ENCODE results near the gene PHF2. TPM values are rescaled to one million over a fixed set of nuclear protein-coding genes. Genes with fewer than 3 reads are reported as not detected.

Gene PHF2
- total and polyA plus RNA-seq, 3 experiments from 2014 or later: 3.0 to 25.0 (median 22.4) TPM

DNA sequence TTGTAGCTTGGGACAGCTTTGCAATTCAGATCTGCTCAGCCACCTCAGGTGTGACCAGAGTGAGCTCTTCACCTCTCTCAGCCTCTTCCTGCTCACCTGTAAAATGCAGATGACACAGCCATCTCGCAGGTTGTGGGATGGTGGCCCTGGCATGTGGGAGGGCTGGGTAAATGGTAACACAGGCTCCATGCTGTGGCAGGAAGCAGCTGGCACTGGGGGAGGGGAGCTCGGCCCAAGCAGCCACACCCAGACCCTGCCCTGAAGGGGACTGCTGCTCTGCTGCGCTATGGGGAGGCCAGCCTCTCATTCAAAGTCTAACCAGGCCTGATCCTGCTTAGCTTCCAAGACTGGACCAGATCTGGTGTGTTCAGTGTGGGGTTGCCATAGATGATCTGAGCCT, 24.1 kb downstream of the PHF2 start:
- no peak for DNase-seq
- peaks cover 3 to 7% (median 4%) of the 10 kb centered on the region in 3 donors for H3K36me3 Mint-ChIP-seq
- H3K27ac ChIP-seq (ENCODE audit: low read depth, low read length): no peak overlapping the region
- no peaks in the 10 kb centered on the region for H3K36me3 ChIP-seq (ENCODE audit: insufficient read depth, low read length)
- H3K4me3 ChIP-seq (ENCODE audit: low read length): no peak overlapping the region
- H3K9me3 ChIP-seq (ENCODE audit: low read length): no peaks in the 10 kb centered on the region
- peak overlapping the region in 4 of 7 donors; percentile 1 to 42 (median 20) for H3K4me3 Mint-ChIP-seq
- POLR2A ChIA-PET: no interaction called here
- CTCF ChIA-PET: no interaction called here
- H3K27me3 ChIP-seq (ENCODE audit: insufficient read depth, low read length, poor library complexity, severe bottlenecking): no peaks in the 10 kb centered on the region
- peak overlapping the region in 5 of 8 donors; percentile 4 to 76 (median 58) for H3K27ac Mint-ChIP-seq
- H3K4me1 ChIP-seq (ENCODE audit: insufficient read depth, low read length): peaks cover 45% of the 10 kb centered on the region
- H3K27me3 Mint-ChIP-seq: no peaks in the 10 kb centered on the region
- H3K4me1 Mint-ChIP-seq: peaks cover 61 to 83% (median 67%) of the 10 kb centered on the region in 3 donors
- peaks cover 0 to 4% (median 0%) of the 10 kb centered on the region in 5 donors for H3K9me3 Mint-ChIP-seq

DNA sequence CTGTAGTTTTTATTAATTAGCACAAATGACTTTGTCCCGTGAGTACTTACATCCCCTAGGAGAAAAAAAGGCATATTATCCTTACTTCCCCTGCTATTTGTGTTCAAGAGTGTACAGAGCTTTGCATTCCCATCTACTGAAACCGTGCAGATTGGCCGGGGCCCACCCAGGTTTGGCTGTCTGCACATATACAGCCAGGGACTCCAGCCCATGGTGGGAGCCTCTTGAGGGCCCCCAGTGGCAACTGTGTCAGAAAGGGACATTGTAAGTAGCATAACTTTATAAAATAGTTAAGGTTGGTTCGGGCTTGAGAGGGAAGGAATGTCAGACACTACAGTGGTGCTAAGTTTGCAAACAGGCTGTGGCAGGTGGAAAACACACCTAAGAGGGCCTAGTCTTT, 24.7 kb downstream of the PHF2 start:
- POLR2A ChIA-PET: no interaction called here
- H3K4me3 Mint-ChIP-seq: peak overlapping the region in 2 of 7 donors; percentile 37 to 46
- Histone ChIP-seq H3K9me3 (ENCODE audit: low read length) (no peaks in the 10 kb centered on the region), H3K4me1 (ENCODE audit: insufficient read depth, low read length) (peaks cover 42% of the 10 kb centered on the region), H3K27ac (ENCODE audit: low read depth, low read length) (no peak overlapping the region), H3K4me3 (ENCODE audit: low read length) (no peak overlapping the region), H3K27me3 (ENCODE audit: insufficient read depth, low read length, poor library complexity, severe bottlenecking) (no peaks in the 10 kb centered on the region), H3K36me3 (ENCODE audit: insufficient read depth, low read length) (no peaks in the 10 kb centered on the region)
- CTCF ChIA-PET: no interaction called here
- H3K4me1 Mint-ChIP-seq: peaks cover 58 to 79% (median 67%) of the 10 kb centered on the region in 3 donors
- peaks cover 4 to 10% (median 6%) of the 10 kb centered on the region in 3 donors for H3K36me3 Mint-ChIP-seq
- no peak for DNase-seq
- peak overlapping the region in 5 of 8 donors; percentile 24 to 92 (median 59) for H3K27ac Mint-ChIP-seq
- H3K27me3 Mint-ChIP-seq: no peaks in the 10 kb centered on the region
- peaks cover 0 to 6% (median under 1%) of the 10 kb centered on the region in 5 donors for H3K9me3 Mint-ChIP-seq

DNA sequence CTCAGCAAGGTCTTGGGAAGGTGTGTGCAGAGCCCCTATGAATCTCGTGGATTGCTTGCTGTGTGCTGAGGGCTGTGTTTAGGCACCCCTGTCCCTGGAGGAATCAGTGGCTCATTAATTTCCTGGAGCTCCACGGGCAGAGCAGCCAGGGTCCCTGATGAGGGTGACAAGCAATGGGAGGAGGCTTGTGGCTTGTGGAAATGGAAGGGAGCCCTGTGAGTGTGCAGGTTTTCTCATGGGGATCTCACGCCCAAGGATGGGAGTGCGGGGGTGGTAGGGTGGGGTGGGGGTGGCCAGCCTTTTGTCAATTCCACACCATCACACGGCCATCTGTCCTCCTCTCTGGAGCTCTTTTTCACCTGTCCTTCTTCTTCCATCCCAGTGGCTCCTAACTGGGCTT, 25.3 kb downstream of the PHF2 start:
- no peak overlapping the region for H3K27ac ChIP-seq (ENCODE audit: low read depth, low read length)
- Mint-ChIP-seq H3K4me1 (peaks cover 60 to 81% (median 68%) of the 10 kb centered on the region in 3 donors), H3K27me3 (no peaks in the 10 kb centered on the region), H3K4me3 (no peak overlapping the region), H3K36me3 (peaks cover 10 to 16% (median 11%) of the 10 kb centered on the region in 3 donors), H3K27ac (peak overlapping the region in 2 of 8 donors; percentile 74 to 77), H3K9me3 (peaks cover 0 to 8% (median 3%) of the 10 kb centered on the region in 5 donors)
- DNase-seq: no peak
- ChIA-PET CTCF (no interaction called here), POLR2A (no interaction called here)
- no peak overlapping the region for H3K4me3 ChIP-seq (ENCODE audit: low read length)
- H3K27me3 ChIP-seq (ENCODE audit: insufficient read depth, low read length, poor library complexity, severe bottlenecking): no peaks in the 10 kb centered on the region
- no peaks in the 10 kb centered on the region for H3K36me3 ChIP-seq (ENCODE audit: insufficient read depth, low read length)
- H3K9me3 ChIP-seq (ENCODE audit: low read length): no peaks in the 10 kb centered on the region
- peaks cover 40% of the 10 kb centered on the region for H3K4me1 ChIP-seq (ENCODE audit: insufficient read depth, low read length)

DNA sequence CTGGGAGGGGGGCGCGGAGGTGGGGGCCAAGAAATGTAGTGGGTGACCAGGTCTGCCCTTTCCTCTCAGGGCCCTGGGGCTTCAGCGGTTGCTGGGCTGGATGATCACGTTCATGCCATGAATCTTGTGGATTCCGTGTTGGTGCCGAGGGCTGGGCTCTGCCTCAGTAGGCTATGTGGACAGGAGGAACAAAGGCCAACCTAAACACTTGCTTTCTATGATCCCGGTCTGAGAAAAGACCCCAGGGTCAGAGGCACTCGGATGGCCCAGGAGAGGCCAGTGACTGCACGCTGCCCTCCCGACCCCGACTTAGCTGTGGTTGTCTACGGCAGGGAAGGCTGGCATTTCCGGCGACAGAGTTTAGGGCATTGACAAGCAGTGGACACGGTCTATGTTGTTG, 26.6 kb downstream of the PHF2 start:
- ChIA-PET CTCF (no interaction called here), POLR2A (no interaction called here)
- Histone ChIP-seq H3K4me3 (ENCODE audit: low read length) (no peak overlapping the region), H3K4me1 (ENCODE audit: insufficient read depth, low read length) (peaks cover 32% of the 10 kb centered on the region), H3K27ac (ENCODE audit: low read depth, low read length) (no peak overlapping the region), H3K27me3 (ENCODE audit: insufficient read depth, low read length, poor library complexity, severe bottlenecking) (no peaks in the 10 kb centered on the region), H3K9me3 (ENCODE audit: low read length) (no peaks in the 10 kb centered on the region), H3K36me3 (ENCODE audit: insufficient read depth, low read length) (no peaks in the 10 kb centered on the region)
- Mint-ChIP-seq H3K4me1 (peaks cover 60 to 79% (median 64%) of the 10 kb centered on the region in 3 donors), H3K4me3 (no peak overlapping the region), H3K27ac (no peak overlapping the region), H3K27me3 (no peaks in the 10 kb centered on the region), H3K36me3 (peaks cover 14 to 21% (median 14%) of the 10 kb centered on the region in 3 donors), H3K9me3 (peaks cover 2 to 13% (median 8%) of the 10 kb centered on the region in 5 donors)
- no peak for DNase-seq

DNA sequence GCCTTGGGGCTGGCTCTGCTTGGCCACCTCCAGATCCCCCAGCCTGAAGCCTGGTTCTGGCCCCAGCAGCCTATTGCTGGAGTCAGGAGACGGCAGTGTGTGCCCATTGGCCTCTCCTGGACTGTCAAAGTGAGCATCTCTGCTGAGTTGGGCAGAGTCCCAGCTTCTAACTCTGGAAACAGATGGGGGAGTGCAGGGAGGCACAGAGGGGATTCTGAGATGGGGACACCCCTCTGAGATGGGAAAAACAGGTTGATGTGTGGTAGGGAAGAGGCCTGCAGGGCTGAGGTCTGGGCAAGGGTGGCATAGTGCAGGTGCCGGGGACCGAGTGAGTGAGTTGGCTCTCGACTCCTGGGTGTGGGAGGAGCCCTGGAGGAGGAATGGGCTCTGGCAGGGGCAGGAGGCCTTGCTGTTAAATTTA, 27.5 kb downstream of the PHF2 start:
- no peak for DNase-seq
- peak overlapping the region in 1 of 7 donors; percentile 26 for H3K4me3 Mint-ChIP-seq
- POLR2A ChIA-PET: no interaction called here
- no peak overlapping the region for H3K27ac ChIP-seq (ENCODE audit: low read depth, low read length)
- CTCF ChIA-PET: no interaction called here
- no peaks in the 10 kb centered on the region for H3K27me3 Mint-ChIP-seq
- H3K27ac Mint-ChIP-seq: peak overlapping the region in 2 of 8 donors; percentile 66 to 80
- H3K4me3 ChIP-seq (ENCODE audit: low read length): no peak overlapping the region
- H3K36me3 Mint-ChIP-seq: peaks cover 14 to 21% (median 20%) of the 10 kb centered on the region in 3 donors
- no peaks in the 10 kb centered on the region for H3K27me3 ChIP-seq (ENCODE audit: insufficient read depth, low read length, poor library complexity, severe bottlenecking)
- H3K9me3 Mint-ChIP-seq: peaks cover 4 to 20% (median 14%) of the 10 kb centered on the region in 5 donors
- H3K4me1 ChIP-seq (ENCODE audit: insufficient read depth, low read length): peaks cover 23% of the 10 kb centered on the region
- H3K36me3 ChIP-seq (ENCODE audit: insufficient read depth, low read length): no peaks in the 10 kb centered on the region
- no peaks in the 10 kb centered on the region for H3K9me3 ChIP-seq (ENCODE audit: low read length)
- peaks cover 52 to 70% (median 55%) of the 10 kb centered on the region in 3 donors for H3K4me1 Mint-ChIP-seq

DNA sequence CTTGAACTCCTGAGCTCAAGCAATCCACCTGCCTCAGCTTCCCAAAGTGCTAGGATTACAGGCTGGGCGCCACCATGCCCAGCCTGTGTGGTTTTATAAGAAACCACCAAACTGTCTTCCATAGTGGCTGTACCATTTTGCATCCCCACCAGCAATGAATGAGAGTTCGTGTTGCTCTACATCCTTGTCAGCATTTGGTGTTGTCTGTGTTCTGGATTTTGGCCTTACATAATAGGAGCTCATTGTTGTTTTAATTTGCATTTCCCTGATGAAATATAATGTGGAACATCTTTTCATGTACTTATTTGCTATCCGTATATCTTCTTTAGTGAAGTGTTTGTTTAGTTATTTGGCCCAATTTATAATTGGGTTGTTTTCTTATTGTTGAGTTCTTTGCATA, 29.8 kb downstream of the PHF2 start:
- Mint-ChIP-seq H3K27me3 (no peaks in the 10 kb centered on the region), H3K27ac (peak overlapping the region in 1 of 8 donors; percentile 64)
- POLR2A ChIA-PET: no interaction called here

DNA sequence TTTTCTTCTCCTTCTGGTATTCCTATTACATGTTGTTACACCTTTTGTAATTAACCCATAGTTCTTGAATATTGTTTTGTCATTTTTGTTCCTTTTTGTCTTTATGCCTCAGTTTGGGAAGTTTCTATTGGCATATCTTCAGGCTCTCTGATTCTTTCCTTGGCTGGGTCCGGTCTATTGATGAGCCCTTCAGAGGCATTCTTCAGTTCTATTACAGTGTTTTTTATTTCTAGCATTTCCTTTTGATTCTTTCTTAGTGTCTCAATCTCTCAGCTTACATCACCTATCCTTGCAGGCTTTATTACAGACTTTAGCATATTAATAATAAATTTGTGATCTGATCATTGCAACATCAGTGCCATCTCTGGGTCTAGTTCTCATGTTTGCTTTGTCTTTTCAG, 33.8 kb downstream of the PHF2 start:
- POLR2A ChIA-PET: no interaction called here
- Histone ChIP-seq H3K27me3 (ENCODE audit: insufficient read depth, low read length, poor library complexity, severe bottlenecking) (no peaks in the 10 kb centered on the region), H3K4me1 (ENCODE audit: insufficient read depth, low read length) (no peaks in the 10 kb centered on the region), H3K4me3 (ENCODE audit: low read length) (no peak overlapping the region), H3K27ac (ENCODE audit: low read depth, low read length) (no peak overlapping the region), H3K9me3 (ENCODE audit: low read length) (peaks cover 7% of the 10 kb centered on the region), H3K36me3 (ENCODE audit: insufficient read depth, low read length) (no peaks in the 10 kb centered on the region)
- H3K27me3 Mint-ChIP-seq: no peaks in the 10 kb centered on the region
- no peak for DNase-seq
- H3K4me1 Mint-ChIP-seq: peaks cover 37 to 46% (median 44%) of the 10 kb centered on the region in 3 donors
- H3K4me3 Mint-ChIP-seq: peak overlapping the region in 2 of 7 donors; percentile 19 to 26
- CTCF ChIA-PET: no interaction called here
- H3K27ac Mint-ChIP-seq: no peak overlapping the region
- H3K36me3 Mint-ChIP-seq: peaks cover 18 to 38% (median 32%) of the 10 kb centered on the region in 3 donors
- H3K9me3 Mint-ChIP-seq: peaks cover 23 to 36% (median 30%) of the 10 kb centered on the region in 5 donors

More for the DNA sequence above, 29.8 kb downstream of the PHF2 start:
- Histone ChIP-seq H3K36me3 (ENCODE audit: insufficient read depth, low read length) (no peaks in the 10 kb centered on the region), H3K27ac (ENCODE audit: low read depth, low read length) (no peak overlapping the region), H3K4me1 (ENCODE audit: insufficient read depth, low read length) (no peaks in the 10 kb centered on the region), H3K9me3 (ENCODE audit: low read length) (peaks cover 7% of the 10 kb centered on the region), H3K4me3 (ENCODE audit: low read length) (no peak overlapping the region), H3K27me3 (ENCODE audit: insufficient read depth, low read length, poor library complexity, severe bottlenecking) (no peaks in the 10 kb centered on the region)
- Mint-ChIP-seq H3K9me3 (peaks cover 23 to 34% (median 30%) of the 10 kb centered on the region in 5 donors), H3K36me3 (peaks cover 16 to 39% (median 33%) of the 10 kb centered on the region in 3 donors), H3K4me1 (peaks cover 38 to 52% (median 40%) of the 10 kb centered on the region in 3 donors), H3K4me3 (peak overlapping the region in 1 of 7 donors; percentile 1)
- no peak for DNase-seq
- CTCF ChIA-PET: no interaction called here

DNA sequence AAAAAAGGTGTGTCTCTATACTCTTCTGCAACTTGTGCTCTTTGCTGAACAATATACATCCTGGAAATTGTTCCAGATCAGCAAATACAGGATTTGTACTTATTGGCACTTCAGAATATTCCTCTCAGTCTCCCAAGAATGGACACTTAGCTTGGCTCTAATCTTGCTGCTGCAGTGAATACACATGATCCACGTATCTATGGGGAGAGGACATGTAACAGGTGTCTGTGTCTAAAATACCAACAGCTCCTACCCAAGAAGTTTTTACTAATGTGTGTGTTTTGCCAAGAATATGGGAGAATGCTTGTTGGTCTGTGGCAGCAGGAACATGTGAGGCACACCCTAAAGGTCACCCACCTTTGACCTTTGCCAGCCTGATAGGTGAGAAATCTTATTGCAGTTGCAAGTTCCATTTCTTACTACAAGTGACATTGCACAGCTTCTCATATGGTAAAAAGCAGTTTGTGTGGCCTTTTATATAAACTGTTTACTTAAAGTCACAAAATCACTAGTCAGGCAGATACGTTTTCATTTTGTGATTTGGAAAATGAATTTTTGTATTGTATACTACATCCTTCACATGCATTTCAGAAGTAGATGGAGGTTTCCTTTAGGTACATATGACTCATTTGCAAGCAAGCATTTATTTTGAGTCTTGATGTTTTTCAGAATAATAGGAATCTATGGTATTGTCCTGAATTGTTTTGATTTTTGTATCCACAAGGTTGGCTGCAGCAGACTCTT, 35.8 kb downstream of the PHF2 start:
- H3K27me3 ChIP-seq (ENCODE audit: insufficient read depth, low read length, poor library complexity, severe bottlenecking): no peaks in the 10 kb centered on the region
- ChIA-PET CTCF (interaction anchor here (0.8 kb wide), 1 partner anchor 46 kb away, joined by 3 read pairs; no protein-coding TSS in a partner anchor), POLR2A (no interaction called here)
- peak overlapping the region in 1 of 7 donors; percentile 3 for H3K4me3 Mint-ChIP-seq
- no peaks in the 10 kb centered on the region for H3K4me1 ChIP-seq (ENCODE audit: insufficient read depth, low read length)
- H3K4me3 ChIP-seq (ENCODE audit: low read length): no peak overlapping the region
- peaks cover 33 to 47% (median 36%) of the 10 kb centered on the region in 3 donors for H3K4me1 Mint-ChIP-seq
- H3K27me3 Mint-ChIP-seq: no peaks in the 10 kb centered on the region
- no peak overlapping the region for H3K27ac ChIP-seq (ENCODE audit: low read depth, low read length)
- peaks cover 7% of the 10 kb centered on the region for H3K9me3 ChIP-seq (ENCODE audit: low read length)
- H3K36me3 ChIP-seq (ENCODE audit: insufficient read depth, low read length): no peaks in the 10 kb centered on the region
- H3K36me3 Mint-ChIP-seq: peaks cover 5 to 28% (median 17%) of the 10 kb centered on the region in 3 donors
- peaks cover 20 to 30% (median 25%) of the 10 kb centered on the region in 5 donors for H3K9me3 Mint-ChIP-seq
- H3K27ac Mint-ChIP-seq: peak overlapping the region in 2 of 8 donors; percentile 19 to 61
- no peak for DNase-seq
